Measurements from ENCODE around the gene FNDC3B.

DNA sequence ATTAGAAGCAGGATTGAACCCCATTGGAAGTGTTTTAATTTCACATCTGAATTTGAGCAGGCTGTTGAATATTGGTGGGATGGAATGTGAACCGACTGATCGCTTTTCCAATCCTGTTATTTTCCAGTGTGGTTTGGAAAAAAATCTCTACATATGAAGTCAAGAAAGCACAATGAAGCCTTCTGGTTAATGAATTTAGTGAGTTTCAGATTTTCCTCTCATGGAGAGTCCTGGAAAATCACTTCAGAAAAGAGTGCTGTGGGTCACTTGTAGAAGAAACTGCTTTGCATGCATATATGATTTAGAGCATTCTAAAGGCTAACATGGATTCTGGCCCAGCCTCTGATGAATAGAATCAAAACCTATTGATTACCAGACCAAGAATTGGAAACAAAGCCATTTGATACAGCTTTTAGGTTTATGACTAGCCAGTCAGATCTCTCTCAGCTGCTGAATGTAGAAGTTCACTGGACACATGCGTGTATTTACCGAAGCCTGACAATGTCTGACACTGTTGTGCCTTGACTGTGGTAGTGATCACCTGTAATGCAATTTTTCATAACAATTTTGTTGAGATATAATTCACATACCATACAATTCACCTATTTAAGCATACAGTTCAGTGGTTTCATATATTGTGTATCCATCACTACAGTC lies 121.9 kb downstream of the FNDC3B start:
- TF ChIP-seq, protein P1, sequence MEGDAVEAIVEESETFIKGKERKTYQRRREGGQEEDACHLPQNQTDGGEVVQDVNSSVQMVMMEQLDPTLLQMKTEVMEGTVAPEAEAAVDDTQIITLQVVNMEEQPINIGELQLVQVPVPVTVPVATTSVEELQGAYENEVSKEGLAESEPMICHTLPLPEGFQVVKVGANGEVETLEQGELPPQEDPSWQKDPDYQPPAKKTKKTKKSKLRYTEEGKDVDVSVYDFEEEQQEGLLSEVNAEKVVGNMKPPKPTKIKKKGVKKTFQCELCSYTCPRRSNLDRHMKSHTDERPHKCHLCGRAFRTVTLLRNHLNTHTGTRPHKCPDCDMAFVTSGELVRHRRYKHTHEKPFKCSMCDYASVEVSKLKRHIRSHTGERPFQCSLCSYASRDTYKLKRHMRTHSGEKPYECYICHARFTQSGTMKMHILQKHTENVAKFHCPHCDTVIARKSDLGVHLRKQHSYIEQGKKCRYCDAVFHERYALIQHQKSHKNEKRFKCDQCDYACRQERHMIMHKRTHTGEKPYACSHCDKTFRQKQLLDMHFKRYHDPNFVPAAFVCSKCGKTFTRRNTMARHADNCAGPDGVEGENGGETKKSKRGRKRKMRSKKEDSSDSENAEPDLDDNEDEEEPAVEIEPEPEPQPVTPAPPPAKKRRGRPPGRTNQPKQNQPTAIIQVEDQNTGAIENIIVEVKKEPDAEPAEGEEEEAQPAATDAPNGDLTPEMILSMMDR (conservative IDR thresholded peaks at IDR 0.05; ENCODE audit: low read length) = no peak
- TF ChIP-seq EZH2phosphoT487 (IDR thresholded peaks at IDR 0.05; ENCODE audit: borderline replicate concordance) = no peak

Measured in Loucy (cell line).